Stimulated activated CD4-positive, alpha-beta T cell treated with anti-CD3 and anti-CD28 coated beads, TNF-alpha, amount 100 ng/mL, for 1 hour (primary cell): ENCODE results near the gene AGPAT3.

ENCODE experiments used
- DNase-seq, 3 donors: peaks; one replicate each; pipeline ENCODE4 v3.0.0-alpha.2; 2020; ENCODE audit warnings: low read depth in 3 of 3, low spot score in 1 of 3

The AGPAT3 gene

DNA sequence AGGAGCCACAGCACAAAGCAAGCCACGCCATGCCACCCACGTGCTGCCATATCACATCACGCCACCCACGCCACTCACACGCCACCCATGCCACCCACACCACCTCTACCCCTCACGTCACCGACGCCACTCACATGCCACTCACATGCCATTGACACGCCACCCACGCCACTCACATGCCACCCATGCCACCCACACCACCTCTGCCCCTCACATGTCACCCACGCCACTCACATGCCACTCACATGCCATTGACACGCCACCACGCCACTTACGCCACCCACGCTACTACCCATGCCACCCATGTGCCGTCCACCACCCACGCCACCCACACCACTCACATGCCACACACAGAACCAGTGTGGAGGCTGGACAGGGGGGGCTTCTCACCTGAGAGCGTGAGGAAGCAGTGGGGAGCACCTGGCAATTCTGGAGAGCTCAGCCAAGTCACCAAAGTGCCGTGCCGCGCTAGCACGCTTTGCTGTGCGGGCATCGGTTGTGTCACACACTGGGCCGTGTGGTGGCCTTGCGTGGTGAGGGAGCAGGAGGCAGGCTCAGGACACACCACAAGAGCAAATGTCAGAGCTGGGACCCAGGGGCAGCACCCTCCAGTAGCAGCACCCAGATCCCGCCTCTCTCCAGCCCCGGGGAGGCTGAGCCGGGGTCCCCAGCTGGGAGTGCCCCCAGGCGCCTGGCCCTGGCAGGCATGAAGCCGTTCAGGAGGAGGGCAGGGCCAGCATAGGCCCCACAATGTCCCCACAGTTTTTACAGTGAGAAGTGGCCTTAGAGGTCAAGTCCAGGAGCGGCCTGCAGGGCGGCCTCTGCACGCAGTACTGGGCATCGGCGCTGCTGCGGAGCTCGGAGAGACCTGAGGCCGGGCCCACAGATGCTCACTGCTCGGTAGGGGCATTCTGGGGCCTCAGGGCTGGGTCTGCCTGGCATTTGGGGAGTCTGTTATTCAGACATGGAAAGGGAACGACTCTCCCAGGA lies 70.0 kb downstream of the AGPAT3 start:
- no peak for DNase-seq

DNA sequence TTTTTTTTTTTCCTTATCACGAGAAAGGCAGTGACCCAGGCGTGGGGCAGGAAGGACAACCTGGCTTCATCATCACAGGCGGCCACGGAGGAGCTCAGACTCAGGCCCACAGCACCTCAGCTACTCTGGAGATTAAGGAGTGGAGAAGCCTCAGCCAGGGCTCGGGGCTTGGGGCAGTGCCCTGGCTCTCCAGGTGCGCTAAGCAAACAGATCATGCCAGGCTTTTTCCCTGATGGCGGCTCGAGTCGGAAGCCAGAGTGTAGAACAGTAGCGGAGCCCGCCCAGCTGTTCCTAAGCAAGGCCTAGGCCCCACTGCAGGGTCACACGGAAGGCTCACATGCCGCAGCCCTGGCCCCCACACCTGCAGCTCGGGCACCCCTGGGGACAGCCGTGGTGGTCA lies 70.7 kb downstream of the AGPAT3 start:
- no peak for DNase-seq

DNA sequence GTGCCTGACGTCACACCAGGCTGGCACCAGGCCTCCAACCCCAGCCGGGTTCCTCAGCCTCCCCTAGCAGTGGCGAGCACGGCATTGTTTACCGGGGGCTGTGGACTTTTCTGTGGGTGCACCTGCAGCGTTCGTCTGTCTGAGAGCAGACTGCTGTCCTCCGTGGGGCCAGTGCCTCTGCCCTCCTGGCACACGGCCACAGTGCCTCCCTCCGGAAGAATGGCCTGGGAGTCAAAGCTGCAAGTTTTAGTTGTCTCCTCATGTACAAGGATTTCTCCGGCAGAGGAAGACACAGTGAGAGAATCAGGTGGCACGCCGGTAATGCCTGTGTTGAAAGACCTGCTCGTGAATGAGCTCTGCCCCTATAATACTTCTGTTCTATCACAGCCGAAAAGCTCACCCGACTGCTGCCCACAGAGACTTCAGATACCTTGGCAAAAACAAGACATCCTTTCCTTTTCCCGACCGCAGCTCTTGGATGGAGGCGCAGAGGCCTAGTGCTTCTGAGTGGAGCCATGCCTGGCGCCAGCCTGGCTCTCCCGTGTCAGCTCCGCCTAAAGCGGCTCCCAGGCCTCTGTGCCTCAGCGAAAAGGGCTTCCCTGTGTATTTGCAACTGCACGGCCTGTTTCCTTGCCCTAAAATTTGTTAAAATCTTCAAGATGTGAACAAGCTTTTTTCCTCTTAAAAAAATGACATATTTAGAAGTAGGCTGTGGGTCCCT lies 71.4 kb downstream of the AGPAT3 start:
- DNase-seq: no peak

DNA sequence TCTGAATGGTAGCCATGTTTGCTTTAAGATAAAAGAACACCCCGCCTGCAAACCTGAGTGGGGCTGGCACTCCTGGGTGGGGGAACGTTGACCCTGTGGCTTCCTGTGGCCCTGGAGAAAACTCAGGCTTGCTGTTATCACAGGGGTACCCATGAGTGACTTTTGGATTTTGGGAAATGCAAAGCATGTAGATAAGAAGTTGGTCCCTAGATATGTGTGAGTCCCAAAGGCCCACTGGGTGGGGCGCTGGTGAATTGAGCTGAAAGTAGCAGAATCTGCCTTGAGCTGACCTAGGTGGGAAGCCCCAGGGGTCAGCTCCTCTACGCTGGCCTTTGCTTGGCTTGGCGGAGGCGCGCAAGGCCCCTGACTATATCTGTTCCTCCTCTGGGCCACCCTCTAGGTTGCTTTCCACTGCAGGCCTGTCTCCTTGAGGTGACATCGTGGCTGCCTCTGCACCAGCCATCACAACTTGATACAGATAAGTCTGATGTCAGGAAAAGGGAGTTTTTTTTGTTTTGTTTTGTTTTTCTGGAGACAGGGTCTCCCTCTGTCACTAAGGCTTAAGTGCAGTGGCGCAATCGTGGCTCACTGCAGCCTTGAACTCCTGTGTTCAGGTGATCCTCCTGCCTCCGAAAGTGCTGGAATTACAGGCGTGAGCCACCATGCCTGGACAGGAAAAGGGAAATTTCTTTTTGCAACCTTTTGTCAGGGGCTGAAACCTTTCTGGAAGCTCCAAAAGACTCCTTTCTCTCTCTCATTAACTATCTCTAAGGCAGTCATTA lies 72.2 kb downstream of the AGPAT3 start:
- DNase-seq: no peak

DNA sequence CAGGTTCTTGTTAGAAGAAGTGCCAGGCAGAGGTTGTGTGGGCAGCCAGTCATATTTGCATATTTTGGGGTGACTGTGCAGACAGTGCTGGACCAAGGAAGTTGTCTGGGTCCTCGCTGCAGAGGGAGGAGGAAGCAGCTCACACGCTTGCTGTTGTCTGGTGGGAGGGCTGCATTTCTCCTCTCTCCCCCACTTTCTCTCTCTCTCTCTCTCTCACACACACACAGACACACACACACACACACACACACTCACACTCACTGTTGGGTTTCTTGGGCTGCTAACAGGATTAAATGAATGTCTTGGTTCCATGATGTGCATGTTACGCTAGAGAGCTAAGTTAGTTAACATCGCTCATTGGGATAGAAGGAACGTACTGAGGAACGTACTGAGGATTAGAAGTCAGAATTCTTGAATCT lies 72.9 kb downstream of the AGPAT3 start:
- DNase-seq: no peak

DNA sequence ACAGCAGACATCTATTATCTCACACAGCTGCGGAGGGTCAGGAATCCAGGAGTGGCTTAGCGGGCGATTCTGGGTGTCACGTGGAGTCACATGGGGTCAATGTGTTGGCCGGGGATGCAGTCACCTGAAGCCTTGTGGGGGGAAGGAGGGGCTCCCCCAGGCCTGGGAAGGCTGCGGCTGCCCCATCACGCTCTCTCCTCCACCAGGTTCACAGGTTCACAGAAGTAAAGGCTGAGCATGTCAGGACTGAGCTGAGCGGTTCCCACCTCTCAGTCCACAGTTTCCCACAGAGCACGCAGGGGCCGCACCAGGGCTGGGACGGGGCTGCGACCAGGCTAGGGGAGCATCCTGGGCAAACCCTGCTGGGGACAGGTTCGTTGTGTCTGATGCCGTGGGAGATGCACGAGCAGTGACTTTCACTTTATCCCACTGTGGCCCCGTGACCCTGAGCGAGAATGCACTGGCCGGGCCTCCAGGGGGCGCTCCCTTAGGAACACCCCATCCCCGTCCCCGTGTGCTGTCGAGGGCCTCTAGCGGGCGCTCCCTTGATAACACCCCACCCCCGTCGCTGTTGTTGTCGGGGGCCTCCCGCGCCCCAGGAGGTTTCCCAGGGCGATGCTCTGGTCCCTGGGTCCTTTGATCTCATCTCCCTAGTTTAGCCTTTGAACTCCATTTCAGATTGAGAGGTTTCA lies 73.9 kb downstream of the AGPAT3 start:
- DNase-seq: peak; percentile 74 to 85 (median 80)

DNA sequence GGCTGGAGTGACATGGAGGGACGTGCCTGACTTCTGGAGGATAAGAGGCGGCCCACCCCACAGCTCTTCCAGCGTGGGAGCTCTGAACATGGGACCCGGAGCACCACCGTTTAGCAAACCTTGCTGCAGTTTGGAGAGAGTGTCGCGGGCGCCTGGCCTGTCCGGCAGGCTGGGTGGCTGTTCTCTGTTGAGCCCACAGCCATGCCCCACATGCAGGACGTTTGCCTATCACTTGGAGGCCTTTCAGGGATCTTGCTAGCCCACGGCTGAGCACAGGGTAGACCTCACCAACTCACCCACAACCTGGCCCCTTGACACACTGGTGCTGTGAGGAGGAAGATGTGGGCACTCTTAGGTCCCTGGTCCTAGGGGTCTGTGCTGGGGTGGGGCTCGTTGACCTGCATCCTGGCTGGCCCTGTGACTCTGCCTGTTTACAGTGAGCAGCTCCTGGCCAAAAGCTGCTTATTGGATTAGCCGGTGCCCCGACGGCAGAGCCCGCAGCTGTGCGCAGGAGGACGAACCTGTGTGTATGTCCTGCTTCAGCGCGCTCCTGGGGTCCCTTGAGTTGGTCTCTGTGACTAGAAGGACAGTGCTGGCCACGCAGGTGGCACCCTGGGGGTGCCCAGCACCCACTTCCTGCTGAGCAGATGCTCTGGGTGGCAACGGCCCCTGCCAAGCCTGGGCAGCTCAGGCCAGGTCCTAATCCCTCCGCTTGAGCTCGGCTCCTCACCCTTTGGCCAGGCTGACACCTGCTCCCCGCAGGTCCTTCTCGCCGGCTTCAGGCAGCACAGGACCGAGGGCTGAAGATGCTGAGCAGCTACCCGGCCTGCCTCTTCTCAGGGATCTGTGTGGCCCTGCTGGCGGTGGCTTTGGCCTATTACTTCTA lies 74.7 kb downstream of the AGPAT3 start:
- DNase-seq: no peak

DNA sequence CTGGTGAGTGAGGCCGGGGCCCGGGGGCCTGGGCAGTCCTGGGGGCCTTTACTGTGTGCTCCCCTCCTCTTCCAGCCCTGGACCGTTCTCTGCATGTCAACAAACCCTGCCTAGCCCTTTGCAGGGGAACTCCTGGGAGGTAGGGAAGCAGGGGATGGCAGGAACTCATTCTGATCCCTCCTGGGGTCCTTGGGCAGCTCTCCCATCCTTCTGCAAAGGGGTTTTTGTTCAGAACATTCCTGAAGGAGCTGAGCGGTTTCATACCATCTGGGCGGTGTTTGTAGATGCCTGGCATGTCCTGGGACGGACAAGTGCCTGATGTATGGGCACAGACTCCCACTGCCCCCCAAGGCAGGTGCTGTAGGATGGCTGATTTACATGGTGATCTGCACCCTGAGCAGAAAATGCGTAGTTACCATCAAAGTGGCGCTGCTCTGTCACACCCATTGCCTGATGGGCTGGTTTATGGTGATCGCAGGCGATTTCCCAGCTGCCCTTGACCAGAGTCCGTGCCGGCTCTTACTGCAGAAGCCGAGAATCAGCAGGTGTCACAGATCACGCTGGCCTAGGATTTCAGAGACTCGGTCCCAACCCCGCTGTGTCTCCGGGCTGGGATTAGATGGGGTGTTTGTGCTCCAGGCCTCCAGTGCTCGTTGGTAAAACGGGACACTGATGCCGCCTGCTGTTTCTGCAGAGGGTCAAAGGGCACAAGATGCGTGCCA lies 75.5 kb downstream of the AGPAT3 start:
- DNase-seq: no peak

DNA sequence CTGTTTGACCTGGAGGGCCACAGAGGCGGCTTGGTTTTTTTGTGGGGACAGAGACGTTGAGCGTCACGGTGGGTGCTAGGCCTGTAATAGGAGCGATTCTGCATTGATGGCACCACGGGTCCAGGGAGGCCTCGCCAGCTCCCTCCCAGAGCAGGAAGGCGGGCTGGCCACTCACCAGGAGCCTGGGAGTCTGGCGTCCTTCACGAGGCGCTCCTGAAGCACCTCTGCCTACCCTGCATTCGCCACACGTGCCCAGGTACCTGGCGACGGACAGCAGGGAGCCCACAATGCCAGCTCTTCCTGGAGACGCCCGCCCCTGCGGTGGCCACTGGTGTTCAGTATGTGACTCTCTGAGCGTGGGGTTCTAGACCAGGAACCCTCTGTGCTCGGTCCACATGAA lies 77.2 kb downstream of the AGPAT3 start:
- DNase-seq: no peak

DNA sequence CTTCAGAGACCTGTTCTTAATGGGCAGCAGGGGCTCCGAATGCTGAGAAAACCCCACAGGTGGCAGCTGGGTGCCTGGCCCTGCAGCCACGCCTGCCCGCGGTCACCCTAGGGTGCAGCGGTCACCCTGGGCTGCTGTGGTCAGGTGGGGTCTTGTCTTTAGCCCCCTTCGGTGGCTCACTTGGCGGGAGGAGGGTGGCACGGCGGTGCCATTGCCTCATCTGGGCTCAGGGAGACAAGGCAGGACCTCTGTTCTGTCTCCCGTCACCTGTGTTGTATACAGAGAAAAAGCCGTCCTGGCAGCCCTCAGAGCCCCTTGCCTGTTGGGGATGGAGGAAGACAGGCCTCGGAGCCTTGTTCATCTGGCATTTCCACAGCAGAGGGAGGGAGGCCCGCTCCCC lies 77.6 kb downstream of the AGPAT3 start:
- no peak for DNase-seq

DNA sequence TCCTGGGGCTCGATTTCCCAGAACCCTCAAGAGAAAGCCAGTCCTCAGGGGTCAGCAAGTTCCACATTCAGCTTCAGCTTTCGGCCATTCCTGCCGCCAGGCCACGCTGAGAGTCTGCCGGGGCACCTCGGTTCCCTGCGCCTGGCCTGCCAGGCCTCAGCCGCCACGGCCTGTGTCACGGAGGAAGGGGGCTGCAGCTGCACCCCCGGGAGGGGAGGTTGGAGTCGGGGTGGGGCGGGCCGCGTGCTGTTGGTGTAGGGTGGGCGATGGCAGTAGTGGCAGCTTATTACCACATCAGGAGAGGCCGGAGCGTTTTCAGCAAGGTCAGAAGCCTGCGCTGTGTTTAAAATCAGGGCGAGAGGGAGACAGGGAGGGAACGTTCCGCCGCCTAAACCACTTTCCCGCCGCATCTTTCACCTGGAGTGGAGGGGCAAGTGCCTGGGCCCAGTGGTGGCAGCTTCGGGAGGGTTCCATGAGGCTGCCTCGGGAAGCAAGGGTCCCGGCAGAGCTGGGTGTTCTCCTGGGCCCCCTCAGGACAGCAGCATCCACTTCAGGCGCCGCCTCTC lies 78.6 kb downstream of the AGPAT3 start:
- DNase-seq: no peak

DNA sequence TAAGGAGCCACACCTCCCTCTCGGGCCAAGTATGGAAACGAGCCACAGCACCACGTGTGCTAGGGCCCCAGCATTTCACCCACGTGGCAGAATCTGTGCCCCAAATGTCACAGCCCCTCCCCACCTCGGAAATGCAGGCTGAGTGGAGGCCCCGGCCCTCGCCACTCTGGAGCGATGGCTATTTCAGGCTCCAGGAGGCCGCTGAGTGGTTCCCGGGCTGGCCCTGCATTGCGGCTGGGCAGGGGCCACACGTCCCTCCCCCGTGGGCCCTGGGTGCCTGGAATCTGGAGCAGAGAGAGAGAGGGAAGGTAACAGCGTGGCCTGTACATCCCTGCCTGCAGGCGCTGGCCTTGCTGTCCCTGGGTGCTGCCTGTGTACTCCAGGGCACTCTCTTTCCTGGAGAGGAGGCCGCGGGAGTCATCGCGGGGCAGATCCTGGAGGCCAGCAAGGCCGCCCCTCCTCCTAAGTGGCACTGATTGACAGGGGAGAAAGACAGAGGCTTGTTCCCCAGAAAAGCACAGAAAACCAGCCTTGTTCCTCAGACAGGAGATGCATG lies 79.1 kb downstream of the AGPAT3 start:
- DNase-seq: no peak

DNA sequence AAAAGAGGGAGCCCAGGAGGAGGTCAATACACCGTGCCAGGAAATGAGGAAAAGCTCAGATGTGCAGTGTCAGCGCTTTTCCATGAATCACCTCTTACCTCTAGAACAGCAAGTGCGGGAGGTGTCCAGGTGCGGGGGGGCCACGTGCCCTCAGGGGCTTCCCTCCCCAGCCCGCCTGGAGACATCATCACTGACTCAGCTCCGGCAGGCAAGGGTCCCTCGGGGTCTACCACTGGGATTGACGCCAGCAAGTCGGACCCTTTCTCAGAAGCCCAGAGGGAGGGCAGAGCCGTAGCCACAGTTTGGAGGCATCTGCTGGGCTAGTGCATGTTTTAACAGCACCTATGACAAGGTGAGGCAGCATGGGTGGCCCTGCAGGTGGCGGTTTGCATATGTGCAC lies 79.7 kb downstream of the AGPAT3 start:
- no peak for DNase-seq

DNA sequence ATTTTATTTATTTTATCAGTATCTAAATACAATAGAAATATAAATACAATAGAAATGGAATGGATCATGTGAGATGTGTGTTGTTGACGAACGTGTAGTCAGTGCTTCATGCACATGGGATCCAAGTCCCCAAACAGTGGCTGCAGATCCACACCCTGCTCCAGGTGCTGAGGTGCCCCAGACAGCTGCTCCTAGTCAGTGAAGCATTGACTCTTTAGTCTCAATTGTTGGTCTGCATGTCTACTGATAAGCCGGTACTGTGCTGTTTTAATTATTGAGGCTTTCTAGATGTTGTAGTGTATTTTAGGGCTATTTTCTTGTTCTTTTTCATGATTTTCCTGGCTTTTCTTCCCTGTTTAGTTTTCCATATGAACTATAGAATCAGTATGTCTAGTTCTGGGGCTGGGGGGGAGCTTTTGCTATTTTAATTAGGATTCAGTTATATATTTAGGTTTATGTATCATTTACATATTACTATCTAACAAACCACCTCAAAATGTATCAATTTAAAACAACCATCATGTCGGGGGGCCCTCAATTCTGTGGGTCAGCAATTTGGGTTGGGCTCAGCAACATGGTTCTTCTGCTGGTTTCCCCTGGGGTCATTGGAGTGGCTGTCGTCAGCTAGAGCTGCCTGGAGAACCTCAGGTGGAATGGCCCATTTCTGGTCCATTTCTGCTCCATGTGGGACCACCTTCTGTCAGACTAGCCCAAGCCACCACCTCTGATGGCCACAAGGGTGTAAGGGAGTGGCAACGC lies 83.9 kb downstream of the AGPAT3 start:
- no peak for DNase-seq

DNA sequence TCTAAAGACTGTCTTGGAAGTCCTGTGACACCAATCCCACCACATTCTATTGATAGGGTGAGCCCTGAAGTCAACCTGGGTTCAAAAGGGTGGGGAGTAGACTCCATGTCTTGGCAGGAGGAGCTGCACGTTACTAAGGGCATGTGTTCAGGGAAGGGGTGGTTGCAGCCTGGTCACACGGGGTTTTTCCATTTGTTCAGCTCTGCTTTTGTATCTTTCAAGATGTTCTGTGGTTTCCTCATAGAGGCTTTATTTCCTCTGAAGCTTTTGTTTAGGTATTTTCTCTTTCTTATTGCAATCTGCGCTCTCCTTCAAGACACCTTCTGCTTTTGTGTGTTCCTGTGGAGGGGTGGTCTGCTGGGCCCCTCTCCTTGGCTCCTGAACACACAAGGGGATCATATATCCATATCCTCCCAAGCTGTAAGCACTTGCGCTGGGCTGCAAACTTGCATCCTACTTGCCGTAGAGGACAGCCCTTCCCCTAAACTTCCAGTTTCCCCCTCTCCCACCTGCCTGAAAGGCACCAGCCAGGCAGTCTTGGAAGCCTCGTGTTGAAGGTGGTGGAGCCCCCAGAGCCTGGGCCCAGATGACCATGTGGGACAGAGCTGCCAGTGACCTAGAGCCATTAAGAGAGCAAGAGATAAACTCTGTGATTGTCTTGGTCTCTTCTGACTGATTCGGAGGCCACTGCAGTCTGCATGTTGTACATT lies 84.6 kb downstream of the AGPAT3 start:
- no peak for DNase-seq

DNA sequence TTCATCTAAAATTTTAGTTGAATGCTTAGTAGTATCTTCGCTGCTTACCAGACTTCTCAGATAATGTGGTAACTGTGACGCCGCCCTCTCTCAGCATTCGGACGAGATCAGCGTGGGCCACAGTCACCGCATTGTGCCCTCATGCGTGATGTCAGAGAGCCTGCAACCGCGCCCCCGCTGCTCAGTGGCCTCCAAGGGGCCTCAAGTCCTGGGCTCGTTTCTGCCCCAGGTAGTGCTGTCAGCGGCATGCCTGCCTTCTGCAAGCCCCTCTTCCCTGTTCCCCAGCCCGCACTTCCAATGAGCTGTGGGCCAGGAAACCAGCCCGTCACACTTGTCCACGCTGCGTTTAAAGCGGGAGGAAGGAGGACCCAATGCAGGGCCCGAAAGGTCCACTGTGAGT lies 85.5 kb downstream of the AGPAT3 start:
- no peak for DNase-seq

DNA sequence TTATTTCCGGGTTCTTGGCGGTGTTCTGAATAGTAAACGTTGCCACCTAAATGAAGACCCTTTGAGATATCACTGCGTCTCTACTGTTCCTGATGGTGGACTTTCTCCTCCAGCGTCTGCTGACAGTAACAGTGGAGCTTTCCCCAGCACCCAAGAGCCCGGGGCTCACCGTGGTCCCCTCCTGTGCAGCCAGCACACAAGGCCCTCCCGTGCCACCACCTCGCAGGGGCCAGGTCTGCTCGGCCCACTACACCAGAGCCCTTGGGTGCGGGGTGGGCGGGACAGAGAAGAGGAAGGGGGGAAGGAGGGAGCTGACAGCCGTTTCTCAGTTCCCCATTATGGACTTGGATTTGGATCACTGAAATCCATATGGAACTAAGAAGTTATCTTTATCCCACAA lies 85.9 kb downstream of the AGPAT3 start:
- DNase-seq: no peak
